NCI-H510A treated with DMSO at 0.1 percent for 48 hours (cell line): ENCODE data around the gene LINC01488.

Source experiments
- DNase-seq: peaks from one replicate; lab custom pipeline; 2025; lab: John Stamatoyannopoulos, UW

LINC01488 gene

DNA sequence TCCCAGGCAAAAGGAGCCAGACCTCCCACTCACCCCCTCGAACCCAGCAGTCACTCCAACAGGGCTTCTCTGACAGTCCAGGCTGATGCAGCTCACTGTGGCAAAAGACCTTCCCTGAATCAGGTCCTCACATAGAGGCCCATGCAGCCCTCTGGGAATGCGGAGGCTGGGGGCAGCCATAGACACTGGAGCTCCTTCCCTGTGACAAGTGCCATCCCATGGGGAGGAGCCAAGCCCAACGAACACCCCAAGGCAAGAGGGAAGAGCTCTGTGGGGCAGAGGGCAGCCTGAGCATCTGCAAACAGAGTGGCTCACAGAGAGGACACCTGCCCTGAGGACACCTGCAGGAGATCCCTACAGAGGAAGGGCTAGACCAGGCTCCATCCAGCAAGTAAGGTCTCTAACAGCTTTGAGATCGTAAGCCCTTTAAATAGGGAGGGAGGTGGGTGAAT lies at the start of gene LINC01488:
Gene LINC01488, plus strand, starts transcription at position 271 of the 452 bp plus-strand sequence.
- DNase-seq, result no peak

DNA sequence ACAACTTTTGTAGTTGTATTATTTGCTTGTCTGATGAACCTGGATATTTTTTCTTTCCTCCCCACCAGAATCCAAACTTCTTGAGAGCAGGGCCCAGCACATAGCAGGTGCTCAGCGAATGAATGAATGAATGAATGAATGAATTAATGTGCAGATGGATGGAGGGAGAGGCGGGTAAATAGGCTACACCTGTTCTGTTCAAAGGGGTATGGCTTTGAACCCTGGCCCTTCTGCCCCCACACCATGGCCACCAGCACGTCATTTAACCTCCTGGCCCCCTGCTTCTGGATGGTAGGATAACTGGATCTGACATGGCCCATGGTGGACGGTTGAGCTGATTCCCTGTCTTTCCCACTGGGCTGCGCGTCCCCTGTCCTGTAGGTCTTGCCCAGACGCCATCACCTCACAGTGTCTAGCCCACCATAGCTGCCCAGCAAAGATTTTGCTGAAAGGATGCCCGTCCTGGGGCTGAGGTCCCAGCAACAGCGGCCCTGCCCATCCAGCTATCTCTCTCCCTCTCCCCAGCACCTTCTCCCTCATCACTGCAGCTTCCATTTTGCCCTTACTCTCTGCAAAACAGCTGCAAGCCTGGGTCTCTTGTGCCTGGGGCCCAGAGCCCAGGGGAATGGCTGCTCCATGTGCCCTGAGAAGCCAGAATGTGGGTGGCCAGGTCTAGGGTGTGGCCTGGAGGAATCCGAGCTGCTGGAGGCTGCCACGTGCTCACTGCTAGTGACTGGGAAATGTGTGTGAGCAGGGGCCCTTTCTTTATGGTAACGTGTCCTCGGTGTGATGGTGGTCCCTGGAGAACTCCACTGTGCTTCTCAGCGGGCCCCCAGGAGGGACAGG lies 49.3 kb upstream of the LINC01488 start:
- DNase-seq, result no peak

DNA sequence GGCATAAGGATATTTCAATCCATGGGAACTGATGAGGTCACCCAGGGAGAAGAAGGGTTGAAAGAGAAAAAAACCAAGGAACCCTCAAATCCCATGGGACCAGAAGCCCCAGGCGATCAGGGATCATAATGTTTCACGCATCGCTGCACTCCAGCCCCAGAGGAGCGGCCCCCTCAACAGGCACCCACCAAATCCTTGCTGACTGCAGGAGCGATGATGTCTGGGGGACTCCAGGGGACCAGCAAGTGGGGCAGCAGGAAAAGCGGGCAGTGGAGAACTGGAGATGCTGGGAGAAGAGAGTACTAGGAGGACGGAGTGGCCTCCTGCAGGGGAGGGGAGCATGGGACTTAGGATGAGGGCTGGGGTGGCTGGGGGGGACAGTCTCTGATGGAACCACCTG lies 47.7 kb upstream of the LINC01488 start:
- DNase-seq, result no peak

DNA sequence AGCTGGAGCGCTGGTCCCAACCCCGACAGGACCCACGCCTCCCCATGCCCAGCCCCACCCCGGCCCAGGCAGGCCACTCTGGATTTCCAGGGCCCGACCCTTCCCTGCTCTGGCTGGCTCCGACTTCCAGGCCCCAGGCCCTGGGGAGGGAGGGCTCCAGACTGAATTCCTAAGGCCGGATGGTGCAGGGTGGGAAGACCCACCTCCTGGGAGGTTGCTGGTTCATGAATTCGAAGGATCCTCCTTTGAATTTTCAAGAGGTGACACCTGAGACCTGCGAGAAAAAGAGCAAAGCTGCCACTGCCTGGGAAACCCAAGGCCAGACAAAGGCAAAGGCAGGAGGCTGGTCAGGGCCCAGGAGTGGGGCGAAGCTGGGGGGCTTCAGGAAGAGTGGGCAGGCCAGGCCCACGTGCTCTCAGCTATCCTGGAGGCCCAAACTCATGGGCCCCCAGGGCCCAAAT lies 47.0 kb upstream of the LINC01488 start:
- DNase-seq, result no peak

DNA sequence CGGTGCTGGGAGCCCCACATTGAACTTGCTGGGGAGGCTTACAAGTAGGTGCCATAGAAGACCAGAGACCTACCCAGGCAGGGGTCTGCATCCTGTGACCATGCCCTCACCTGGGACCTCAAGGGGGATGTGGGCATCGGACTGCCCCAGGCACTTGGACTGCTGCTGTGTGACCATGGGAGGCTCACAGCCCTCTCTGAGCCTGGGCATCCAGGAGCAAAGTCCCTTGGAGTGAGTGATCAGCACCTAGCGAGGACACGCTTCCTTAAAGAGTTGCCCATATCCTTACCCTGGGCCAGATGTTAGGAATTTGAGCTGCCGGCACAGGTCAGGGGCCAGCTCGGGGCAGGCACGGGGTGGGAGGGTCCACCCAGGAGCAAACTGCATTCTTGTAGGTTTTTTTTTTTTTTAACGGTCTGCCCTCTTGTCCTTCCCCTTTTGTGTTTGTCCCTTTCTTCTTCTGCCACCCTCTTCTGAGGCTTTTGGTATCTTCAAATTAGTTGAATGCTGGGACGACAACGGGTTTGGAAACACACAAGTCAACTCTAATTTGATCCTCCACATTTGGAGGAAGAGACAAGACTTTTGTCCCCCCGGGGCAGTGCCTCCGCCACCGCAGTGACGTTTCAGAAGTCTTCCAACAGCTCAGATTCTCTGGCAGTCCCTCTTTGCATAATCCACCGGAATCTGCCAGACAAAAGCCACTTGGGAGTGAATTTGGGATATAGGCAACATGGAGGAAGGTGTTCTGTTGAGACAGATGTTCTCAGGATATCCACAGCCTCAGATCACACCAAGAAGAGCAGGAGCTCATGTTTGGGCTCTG lies 46.1 kb upstream of the LINC01488 start:
- DNase-seq, result no peak

DNA sequence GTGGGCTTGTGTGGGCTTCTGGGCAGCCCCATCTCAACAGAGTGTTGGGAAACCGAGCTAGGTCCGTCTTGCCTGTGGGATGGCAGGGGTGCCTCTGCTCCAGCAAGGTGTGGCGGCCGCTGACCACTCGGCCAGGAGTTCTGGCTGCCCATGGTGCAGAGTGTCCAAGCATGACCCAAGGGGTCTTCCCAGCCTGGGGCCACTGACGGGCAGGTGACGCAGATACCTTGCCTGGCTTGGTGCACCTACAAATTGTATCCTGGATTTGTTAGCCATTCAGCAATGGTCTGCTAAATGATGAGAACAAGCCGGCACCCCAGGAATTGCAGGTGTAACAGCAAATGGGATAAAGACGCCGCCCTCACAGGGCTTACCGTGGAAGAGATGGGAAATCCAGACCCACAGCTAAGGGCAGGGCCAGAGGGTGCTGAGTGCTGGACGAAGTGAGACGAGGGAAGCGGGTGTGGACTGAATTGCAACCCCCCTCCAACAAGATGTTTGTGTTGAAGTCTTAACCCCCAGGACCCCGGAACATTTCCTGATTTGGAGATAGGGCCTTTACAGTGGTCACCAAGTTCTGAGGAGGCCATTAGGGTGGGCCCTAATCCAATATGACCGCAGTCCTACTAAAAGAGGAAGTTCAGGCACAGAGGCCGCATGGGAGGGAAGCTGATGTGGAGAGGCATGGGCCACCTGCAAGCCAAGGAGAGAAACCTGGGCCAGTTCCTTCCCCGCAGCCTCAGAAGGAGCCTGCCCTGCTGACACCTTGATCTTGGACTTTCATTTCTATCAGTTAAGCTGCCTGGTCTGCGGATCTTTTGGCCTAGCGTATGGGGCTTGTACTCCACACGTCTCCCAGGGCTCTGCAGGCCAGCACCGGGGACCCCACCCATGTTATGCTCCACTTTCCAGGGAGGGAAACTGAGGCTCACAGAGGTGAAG lies 45.2 kb upstream of the LINC01488 start:
- DNase-seq, result no peak

DNA sequence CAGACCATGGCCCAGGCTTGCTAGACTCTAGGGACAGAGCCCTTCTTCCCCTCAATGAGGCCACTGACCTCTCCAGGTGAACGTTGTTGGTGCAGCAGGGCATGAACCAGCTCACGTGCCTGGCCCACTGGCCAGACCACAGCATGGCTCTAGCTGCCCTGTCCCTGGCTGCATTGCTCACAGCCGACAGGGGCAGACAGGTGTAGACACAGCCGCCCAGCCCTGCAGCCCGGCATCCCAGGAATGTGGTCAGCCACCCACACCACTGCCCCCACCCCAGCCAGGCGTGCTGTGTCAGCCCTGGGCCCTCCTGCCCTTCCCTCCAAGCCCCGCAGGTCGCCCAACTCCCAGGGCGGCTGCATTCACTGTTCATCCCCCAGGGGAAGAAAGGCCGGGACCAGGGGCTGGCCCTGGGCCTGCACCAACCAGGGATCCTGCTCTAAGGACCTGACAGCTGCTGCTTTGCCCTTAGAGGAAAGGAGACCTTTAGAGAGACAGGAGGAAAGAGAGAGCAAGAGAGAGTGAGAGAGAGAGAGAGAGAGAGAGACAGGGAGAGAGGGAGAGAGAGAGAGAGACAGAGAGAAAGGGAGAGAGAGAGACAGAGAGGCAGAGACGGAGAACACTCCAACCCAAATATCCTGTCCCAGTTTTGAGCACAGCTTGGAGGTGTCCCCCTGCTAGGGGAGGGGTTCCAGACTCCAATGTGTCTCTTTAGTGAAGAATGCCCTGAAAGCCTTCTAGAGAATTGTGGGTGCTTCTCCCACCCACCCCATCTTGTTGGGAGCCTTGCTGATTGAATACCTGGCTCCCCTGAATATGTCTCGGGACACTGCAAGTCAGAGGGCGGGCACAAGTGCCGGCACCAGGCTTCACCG lies 44.2 kb upstream of the LINC01488 start:
- no peak for DNase-seq

DNA sequence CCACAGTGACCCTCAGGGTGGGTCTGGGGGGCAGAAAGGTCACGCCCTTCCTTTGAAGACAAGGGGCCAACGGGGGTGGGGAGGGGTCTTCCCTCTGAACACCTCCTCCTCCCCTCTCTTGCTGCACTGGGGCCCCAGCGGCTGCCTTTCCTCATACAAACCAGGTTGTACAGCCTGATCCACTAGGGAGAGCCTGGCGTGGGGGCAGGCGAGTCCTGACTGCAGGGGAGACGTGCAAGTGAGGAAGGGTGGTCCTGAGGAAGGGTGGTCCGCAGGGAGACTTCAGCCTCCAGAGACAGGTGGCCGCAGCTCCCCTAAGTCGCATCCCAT lies 43.6 kb upstream of the LINC01488 start:
- DNase-seq, result no peak

DNA sequence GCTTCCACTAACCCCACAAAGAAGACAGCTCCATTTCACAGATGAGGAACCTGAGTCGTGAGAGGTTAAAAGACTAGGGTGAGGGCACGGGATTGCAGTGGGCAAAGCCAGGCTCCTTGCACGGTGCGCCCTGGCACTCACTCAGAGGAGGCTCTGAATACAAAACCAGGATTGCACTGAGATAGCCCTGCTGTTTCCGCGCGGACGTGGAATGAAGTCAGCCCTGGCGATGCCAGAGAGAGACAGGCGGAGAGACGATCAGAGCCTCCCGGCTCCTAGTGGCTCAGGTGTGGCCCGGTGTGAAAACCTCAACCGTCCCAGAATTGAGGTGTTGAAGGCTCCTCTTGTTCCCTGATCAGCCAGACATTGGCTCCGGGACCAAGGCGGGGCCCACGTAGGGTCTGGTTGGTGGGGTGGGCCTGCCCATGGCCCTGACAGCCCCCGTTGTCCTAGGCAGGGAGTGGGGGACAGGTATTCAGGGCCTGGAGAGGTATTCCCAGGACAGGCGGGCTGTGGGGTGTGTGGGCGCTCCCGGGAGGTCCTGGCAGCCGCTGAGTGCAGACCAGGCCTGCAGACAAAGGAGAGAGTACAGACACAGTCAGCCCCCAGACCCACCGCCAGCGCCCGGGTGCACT lies 43.1 kb upstream of the LINC01488 start:
- DNase-seq, result no peak

DNA sequence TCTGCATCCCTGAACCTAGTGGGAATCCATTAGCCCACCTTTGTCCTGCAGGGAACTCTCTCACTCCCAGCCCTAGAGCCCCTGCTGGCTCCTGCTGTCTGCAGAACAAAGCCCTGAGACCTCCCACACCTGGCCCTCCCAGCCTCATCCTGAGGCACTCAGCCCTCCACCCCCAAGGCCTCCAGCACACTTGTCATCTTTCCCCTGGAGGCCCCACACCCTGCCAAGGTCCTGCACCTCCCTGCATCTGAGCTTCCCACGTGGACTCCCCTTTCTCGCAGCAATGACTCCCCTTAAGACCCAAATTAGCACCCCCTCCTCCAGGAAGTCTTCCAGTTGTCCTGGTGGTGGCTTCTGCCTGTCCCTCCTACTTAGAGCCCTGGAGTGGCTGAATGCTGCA lies 42.3 kb upstream of the LINC01488 start:
- DNase-seq, result no peak

DNA sequence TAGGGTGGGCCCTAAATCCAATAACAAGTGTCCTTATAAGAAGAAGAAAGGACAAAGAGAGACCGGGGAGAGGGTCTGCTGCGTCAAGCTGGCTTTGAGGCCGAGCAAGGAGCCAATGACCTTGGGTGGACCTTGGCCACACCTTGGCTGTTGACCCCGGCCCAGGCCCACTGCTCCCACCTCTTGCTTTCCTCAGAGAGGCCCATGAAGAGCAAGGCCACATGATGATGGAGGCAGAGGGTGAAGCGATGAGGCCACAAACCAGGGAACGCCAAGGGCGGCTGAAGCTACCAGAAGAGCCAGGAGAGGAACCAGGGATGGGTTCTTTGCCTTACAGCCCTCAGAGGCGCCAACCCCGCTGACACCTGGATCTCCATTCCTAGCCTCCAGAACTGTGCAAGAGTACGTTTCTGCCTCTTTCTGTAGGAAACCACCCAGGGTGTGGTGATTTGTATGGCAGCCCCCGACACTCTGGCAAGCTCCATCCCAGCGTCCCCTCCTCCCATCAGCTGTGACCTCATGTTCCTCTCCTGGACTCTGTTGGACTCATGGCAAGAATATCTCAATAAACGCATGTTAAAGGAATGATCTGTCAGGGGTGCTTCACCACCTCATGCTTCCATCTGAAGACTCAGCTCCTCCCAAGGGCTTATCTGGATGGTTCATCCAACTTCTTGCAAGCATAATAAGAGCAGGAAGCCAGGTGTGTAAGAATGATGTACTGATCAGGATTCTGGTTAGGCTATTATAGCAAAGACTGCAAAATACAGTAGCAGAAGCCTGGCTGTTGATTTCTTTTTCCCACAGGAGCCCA lies 41.6 kb upstream of the LINC01488 start:
- no peak for DNase-seq

DNA sequence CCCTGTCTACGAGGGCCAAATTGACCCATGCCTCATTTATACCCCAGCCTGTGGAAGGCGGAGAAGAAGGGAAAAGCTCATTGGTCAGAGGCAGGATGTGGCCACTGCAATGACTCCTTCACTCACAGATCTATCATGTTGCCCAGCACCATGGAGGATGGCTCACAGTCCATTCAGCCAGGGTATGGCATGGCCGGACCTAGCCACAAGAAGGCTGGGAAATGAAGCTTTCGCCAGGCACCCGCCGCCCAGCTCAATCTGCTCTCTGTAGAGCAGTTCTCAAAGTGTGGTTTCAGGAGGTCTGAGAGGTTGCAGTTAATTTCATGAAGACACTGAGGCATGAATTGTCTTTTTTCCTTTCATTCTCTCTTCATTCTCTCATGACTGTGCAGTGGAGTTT lies 40.6 kb upstream of the LINC01488 start:
- no peak for DNase-seq

DNA sequence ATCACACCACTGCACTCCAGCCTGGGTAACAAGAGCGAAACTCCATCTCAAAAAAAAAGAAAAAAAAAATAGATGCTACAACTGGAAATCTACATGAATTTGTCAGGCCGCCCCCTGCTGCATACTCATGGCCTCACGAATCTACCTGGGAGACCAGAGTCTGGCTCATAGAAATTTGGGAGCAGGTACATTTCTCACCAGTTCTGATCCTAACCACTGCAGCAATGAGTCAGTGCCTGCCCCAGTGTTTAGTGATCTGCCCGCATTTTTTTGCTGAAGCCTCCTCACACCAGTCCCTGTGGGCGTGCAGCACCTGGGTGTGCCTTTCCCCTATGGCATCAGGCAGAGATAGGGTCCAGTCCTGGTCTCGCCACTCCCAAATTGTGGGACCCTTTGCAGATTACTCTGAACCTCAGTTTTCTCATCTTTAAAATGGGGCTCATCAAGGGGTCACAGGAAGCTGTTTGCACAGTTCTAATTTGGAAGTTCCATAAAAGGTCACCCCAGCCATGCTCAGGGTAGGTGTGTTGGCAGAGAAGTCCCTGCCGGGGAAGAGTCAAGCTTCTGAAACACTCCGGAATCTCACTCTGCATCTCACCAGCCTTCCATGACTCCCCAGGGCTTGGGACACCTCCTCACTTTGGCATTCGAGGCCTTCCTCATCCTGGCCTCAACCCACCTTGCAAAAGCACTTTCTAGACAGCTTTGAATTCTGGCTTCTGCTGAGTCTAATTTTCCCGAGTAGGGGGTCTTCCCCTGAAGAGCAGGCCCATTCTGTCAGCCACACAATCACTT lies 39.3 kb upstream of the LINC01488 start:
- DNase-seq, result no peak

DNA sequence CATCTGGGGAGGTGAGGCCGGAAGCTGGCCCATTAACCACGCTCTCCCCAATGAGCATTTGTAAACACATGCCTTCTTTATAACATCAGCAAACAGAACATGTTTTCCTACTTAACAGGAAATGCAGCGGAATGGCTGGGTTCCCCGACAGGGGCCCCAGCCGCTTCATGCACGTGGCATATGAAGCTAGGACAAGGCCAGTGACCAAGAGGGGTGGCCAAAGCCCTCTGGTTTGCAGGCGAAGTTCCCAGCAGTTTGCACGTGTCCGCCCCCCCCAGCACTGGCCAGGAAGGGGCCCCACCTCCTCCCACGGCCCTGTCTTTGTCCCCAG lies 38.7 kb upstream of the LINC01488 start:
- no peak for DNase-seq

DNA sequence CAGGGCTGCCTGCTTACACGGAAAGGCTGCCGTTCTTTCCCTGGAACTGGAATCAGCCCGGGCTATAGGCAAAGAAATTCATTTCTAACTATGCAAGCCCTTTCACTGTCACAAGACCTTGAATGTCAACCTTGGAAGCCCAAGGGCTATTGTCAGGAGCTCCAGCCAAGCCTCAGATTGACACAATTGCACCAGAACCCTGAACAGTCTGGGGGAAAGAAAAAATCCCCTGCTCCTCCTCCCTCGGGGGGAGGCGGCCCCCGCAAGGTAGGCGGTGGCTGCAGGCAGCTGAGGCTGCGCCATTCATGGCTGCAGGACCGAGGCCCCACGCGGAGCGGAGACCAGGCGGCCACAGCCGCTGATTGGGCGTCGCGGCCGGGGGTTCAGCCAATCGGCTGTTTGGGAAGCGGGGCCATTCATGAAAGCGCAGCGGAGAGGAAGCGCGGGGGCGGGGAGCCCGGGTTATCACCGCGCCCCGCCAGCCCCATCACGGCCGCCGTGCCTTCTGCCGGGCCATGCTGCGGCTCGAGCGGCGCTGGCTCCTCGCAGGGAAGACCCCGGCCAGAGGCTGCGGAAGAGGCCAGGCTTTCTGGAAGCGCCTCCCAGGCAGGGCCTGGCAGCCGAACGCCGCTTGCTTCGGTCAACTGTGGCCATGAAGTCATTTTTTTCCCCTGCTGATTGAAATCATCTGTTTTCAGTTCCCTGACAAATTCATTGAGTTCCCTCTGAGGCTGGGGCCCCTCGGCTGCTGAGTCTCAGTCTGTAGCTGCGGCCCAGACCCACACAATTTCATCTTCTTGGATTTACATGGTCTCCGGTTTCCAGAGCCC lies 38.1 kb upstream of the LINC01488 start:
- peak; percentile 52 for DNase-seq

DNA sequence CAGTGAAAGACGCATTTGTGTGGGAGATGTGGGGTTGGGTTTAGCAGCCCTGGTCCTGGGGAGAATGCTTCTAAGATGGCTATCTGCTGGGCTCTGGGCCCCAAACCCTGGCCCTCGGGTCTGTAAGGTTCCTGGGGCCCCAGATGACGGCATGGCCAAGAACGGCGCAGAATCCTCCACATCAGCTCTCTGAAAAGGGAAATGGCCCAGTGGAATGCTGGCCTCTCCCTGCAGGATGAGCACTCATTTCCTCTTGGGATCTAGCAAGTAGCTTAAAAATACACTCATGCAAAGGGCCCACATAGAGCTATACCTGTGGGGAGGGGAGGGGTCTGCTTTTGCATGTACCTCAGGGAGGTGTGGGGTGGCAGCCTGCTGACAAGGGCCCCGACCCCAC lies 37.5 kb upstream of the LINC01488 start:
- DNase-seq, result no peak

DNA sequence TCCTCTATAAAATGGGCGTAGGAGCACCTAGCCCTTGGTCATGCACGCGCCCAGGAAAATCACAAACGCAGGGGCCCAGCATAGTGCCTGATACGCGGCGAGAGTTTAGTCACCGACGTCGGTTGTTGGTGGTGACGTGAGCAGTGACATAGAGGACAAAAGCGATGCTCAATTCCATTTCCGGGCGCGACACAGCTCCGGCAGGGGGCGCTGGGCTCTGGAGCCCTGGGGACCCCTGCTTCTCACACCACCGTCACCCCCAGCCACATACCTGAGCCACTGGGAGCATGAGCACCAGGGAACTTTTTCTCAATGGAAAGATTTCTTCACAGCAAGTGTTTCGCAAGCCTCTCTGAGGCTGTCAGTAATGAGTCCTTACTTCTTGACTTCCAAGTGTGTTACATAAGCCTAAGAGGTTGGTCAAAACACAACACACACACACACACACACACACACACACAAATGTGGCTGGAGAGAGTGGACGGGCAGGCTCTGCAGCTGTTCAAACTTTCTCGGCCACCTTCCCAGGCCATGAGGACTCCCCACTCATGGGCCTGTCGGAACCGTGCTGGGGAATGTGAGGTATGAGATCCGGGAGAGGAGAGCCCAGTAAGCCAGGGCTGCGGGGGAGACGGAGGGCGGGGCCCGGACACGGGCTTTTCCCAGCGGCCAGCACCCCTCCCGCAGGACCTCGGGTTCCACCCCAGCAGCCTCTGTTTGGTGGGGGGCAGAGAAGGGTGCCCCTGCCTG lies 36.9 kb upstream of the LINC01488 start:
- no peak for DNase-seq

DNA sequence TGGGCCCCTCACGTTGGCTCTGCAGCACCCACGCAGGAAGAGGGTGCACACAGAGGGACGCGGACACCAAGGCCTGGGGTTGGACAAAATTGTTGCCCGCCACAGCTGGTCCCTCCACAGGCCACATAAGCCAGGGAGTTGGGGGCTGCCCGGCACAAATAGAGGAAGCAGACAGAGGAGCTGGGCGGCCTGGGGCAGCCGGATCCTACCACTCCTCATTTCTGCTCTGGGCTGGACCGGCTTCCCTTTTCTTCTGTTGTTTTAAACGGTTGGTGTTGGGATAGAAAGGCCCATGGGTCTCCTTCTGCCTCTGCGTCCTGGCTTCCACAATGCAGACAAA lies 36.4 kb upstream of the LINC01488 start:
- no peak for DNase-seq
